K562 (cell line): ENCODE measurements around the gene ISYNA1. TPM values are rescaled to one million over a fixed set of nuclear protein-coding genes. Genes with fewer than 3 reads are reported as not detected.

Experiments
- ATF7 ChIP-seq: fragments of 450-650 bp; IDR thresholded peaks from 2 replicates; pipeline ENCODE4 v1.7.1; 2014; ENCODE audit warnings: mild to moderate bottlenecking, moderate library complexity
- CREBBP ChIP-seq: IDR thresholded peaks from one replicate; pipeline ENCODE4 v1.6.1; 2012; ENCODE audit warnings: low read depth, mild to moderate bottlenecking, control low read depth, inconsistent platforms, low read length
- CXXC5 ChIP-seq: fragments of 250-450 bp; sonication (Bioruptor Pico); IDR thresholded peaks from 2 replicates; pipeline ENCODE4 v1.8.0; 2022; ENCODE audit warnings: inconsistent platforms, mild to moderate bottlenecking, moderate library complexity
- MAFK ChIP-seq: IDR thresholded peaks from 2 replicates; pipeline ENCODE4 v1.6.1; 2011; ENCODE audit warnings: low read length, improper control_type of control experiment
- POLR2B ChIP-seq: fragments of 450-650 bp; IDR thresholded peaks from 2 replicates; pipeline ENCODE4 v1.6.1; 2018; ENCODE audit warnings: low read depth; ENCODE audit not compliant: partially characterized antibody
- RBM34 ChIP-seq: fragments of 200-400 bp; formaldehyde crosslinking; IDR thresholded peaks from 2 replicates; pipeline ENCODE4 v1.6.1; 2018; ENCODE audit warnings: low read length, borderline replicate concordance; ENCODE audit not compliant: insufficient read depth
- RFX7 ChIP-seq: fragments of 250-450 bp; sonication (Bioruptor Pico); IDR thresholded peaks from 2 replicates; pipeline ENCODE4 v1.5.1; 2021; ENCODE audit warnings: mild to moderate bottlenecking
- TCF3 ChIP-seq: sonication (generic); formaldehyde crosslinking; IDR thresholded peaks from 2 replicates; pipeline ENCODE4 v1.4.0; 2020; ENCODE audit warnings: mild to moderate bottlenecking, missing genetic modification reagents
- ZNF174 ChIP-seq: fragments of 250-450 bp; sonication (Bioruptor Pico); IDR thresholded peaks from 2 replicates; pipeline ENCODE4 v1.4.0; 2020; ENCODE audit warnings: mild to moderate bottlenecking
- ZNF318 ChIP-seq, 2 experiments: fragments of 450-650 bp; IDR thresholded peaks; 2 replicates each; pipeline ENCODE4 v1.6.1; 2016; ENCODE audit warnings: mild to moderate bottlenecking in 2 of 2, borderline replicate concordance in 1 of 2, low read depth in 1 of 2, moderate library complexity in 1 of 2
- ZNF57 ChIP-seq: fragments of 450-650 bp; formaldehyde crosslinking; IDR thresholded peaks from 2 replicates; pipeline ENCODE4 v1.4.0; 2020; ENCODE audit warnings: mild to moderate bottlenecking, moderate library complexity
- polyA plus RNA-seq, 8 experiments: library from polyadenylated mRNA; depleted of rRNA in 4 of 8; stranded (reverse) in 5 of 8; unstranded in 3 of 8; fragments of >200 nt; fragmentation: Nextera tagmentation in 2 of 8; fragmentation: Illumina TruSeq in 1 of 8; extraction: Ambion mirVana in 2 of 8; extraction: Trizol in 1 of 8; gene quantifications; 2 replicates each; pipeline versions ENCODE4 v1.2.1 to v1.2.3, GENCODE V29; 2011 to 2014; ENCODE audit warnings: inconsistent platforms in 1 of 8, missing spikeins in 1 of 8
- total RNA-seq, 7 experiments: library from RNA; depleted of rRNA in 6 of 7; stranded (reverse); fragments of >200 nt in 6 of 7; fragmentation: Illumina TruSeq in 2 of 7; extraction: Trizol in 2 of 7; gene quantifications; 2 replicates each; pipeline versions ENCODE4 v1.2.1 to v1.2.3, GENCODE V29; 2011 to 2021; ENCODE audit warnings: low replicate concordance in 1 of 7
- TF ChIP-seq, protein P1 (sequence below): fragments of 450-650 bp; IDR thresholded peaks from 2 replicates; pipeline ENCODE4 v1.6.1; 2014; ENCODE audit warnings: low read depth, mild to moderate bottlenecking, moderate library complexity, borderline replicate concordance
- TF ChIP-seq, protein P2 (sequence below): fragments of 250-450 bp; sonication (Bioruptor Pico); IDR thresholded peaks from 2 replicates; pipeline ENCODE4 v1.5.0; 2021; ENCODE audit warnings: mild to moderate bottlenecking, moderate library complexity

ISYNA1 gene
- total and polyA plus RNA-seq, 9 of the 15 experiments (the other 6 are each of a cell fraction or from before 2014, with no cell fraction given): 21.8 to 460 (median 93.2) TPM

DNA sequence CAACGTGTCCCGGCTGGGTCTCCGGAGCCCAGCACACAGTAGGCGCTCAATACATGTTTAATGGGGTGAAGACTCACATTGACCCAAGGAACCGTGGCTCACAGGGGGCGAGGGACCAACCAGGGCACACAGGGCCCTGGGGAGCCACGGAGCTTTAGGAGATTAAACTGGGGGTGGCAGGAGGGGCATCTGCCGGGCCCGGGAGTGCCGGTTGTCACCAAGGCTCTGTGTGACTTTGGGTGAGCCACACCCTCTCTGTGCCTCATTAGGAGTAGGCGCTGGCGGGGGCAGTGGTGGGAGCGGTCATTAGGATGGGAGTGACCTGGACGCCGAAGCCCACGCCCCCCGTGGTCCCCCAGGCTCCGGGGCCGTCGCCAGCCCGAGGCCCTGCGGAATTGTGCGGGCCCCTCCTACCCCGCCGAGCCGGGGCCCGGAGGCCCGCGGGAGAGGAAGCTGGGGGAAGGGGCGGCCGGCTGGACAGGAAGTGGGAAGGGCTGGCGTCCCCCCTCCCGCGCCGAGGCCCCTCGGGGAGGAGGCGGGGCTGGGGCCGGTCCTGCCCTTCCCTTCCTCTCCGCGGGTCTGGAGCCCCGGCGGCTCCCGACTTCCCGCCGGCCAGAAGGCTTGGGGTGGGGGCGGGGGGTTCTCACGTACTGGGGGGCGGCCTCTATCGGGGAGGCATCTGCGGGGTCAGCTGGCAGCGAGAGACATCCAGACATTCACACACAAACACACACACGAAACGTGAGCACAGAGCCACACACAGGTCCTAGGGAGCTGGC lies 20.5 kb downstream of the ISYNA1 start (continued):
- peak in 1 of 2 experiments; percentile 28; a peak in 1 of 4 replicates for TF ChIP-seq ZNF318 (IDR thresholded peaks at IDR 0.05; ENCODE audit: borderline replicate concordance in 1 of 2, low read depth in 1 of 2)
- no peak for TF ChIP-seq RBM34
- TF ChIP-seq ZNF57: peak; percentile 61; the same call in 1 of the 2 replicates
- TF ChIP-seq, protein P1, sequence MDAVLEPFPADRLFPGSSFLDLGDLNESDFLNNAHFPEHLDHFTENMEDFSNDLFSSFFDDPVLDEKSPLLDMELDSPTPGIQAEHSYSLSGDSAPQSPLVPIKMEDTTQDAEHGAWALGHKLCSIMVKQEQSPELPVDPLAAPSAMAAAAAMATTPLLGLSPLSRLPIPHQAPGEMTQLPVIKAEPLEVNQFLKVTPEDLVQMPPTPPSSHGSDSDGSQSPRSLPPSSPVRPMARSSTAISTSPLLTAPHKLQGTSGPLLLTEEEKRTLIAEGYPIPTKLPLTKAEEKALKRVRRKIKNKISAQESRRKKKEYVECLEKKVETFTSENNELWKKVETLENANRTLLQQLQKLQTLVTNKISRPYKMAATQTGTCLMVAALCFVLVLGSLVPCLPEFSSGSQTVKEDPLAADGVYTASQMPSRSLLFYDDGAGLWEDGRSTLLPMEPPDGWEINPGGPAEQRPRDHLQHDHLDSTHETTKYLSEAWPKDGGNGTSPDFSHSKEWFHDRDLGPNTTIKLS: peak; percentile 69; the same call in 1 of the 2 replicates
- no peak for TF ChIP-seq RFX7 (CRISPR knock-in tag)
- peak; percentile 58; the same call in 1 of the 2 replicates for TF ChIP-seq ATF7
- peak; percentile 78 for TF ChIP-seq CXXC5 (CRISPR knock-in tag)
- no peak for TF ChIP-seq MAFK
- no peak for TF ChIP-seq CREBBP
- TF ChIP-seq, protein P2, sequence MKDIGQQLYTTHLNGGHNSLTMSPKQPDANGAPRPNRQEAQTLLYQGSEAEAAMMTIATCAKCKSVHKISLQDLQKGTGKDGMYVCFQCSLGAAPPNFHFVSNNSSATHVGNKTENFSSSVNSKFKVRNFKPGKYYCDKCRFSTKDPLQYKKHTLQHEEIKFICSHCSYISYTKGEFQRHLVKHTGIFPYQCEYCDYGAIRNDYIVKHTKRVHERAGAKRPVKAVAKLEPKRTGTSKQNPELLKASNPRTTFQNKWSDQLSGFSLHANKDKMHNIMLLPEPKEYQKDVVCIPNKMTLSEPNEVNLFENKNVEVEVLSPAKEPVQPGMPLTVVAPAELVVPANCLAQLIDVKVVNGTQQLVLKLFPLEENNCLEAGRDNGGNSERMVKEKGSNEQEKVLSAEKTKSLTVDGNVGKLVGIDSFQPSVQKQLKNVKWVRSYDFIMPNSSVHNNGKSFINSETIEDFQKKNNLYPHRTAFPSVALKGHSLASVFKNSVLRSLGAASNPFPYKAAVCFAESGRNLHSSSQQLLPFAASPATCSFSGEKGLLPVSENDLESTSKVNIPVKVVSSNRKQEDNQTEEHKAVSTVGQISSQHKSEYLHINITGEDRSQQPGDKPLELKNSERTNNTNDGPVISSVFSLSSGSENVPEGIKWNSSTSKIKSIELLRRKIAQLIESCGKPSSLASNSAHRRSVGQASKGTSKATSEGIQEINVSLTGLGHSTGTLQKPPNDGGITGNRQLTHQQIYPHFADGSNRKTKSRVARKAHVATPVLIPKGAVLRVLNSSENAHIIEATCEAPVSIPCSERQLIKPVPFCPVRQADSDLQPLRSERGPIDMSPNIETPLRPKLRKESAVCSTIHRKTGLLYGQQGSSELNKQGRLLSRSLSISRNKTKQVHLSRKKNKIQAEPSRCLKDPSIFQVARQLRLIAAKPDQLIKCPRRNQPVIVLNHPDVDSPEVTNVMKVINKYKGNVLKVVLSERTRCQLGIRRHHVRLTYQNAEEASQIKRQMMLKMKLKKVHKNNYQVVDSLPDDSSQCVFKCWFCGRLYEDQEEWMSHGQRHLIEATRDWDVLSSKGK: no peak
- no peak for TF ChIP-seq ZNF174 (CRISPR knock-in tag)
- TF ChIP-seq POLR2B: peak; percentile 44
- no peak for TF ChIP-seq TCF3 (CRISPR knock-in tag)
